Measurements from ENCODE around the gene PLCB4. TPM values are rescaled to one million over a fixed set of nuclear protein-coding genes. Genes with fewer than 3 reads are reported as not detected.

The PLCB4 gene
- total and polyA plus RNA-seq, 2 experiments from 2014 or later: 31.6 to 39.2 TPM

DNA sequence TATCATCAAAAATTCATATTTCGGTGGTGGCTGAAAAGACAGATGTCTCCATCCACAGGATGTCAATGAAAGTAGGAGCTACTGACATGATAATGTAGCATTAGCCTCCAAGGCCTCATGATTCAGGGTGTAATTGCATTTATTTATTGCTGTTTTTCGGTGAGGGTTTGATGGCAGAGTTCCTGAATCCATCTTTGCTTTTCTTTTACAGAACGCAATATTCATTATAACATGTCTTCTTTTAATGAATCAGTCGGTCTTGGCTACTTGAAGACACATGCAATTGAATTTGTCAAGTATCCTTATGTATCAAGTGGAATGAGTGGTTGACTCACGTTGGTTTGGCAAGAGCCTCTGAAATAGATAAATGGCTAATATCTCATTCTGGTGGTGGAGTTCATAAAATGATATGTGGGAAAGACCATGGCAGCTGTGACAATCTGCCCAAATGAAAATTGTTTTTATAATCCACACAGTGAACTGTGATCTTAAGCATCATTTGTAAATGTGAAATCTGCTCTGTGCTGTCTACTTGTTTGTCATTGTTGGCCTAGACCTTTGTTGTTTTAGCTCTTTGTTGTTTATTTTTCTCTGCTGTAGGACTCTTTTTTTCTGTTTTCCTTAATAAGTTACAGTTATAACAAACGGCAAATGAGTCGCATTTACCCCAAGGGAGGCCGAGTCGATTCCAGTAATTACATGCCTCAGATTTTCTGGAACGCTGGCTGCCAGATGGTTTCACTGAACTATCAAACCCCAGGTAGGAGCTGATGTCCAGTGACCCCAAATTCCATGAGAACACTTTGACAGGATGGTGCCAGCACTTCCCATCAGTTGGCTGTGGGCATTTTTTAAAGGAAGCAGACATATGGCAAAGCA is 339.8 kb downstream of the PLCB4 start:
- H3K27ac ChIP-seq: no peak overlapping the region
- DNase-seq (ENCODE audit: low read depth in 1 of 2, low spot score in 1 of 2): peak in 1 of 2 donors; percentile 48

DNA sequence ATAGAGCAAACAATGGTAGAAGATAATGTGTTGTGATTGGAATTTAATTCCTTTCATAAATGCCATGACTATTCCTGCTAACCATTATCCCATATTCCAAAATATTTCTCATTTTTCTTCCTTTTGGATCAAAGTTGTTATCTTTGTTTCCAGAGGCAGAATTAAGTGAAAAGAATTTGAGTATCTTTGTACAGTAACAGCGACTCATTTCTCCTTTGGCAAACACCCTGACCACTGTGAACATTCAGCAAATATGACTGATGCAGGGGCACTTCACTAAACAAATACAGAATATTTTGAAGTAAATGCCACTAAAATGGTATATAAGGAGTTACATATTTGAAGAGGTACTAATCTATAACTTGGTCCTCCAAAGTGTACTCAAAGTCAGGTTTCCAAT is 340.5 kb downstream of the PLCB4 start:
- Histone ChIP-seq H3K9me3 (ENCODE audit: low read depth) (no peaks in the 10 kb centered on the region), H3K27me3 (no peaks in the 10 kb centered on the region), H3K27ac (no peak overlapping the region), H3K4me3 (no peak overlapping the region), H3K4me1 (ENCODE audit: low read depth) (peaks cover 5% of the 10 kb centered on the region), H3K36me3 (peaks cover 20% of the 10 kb centered on the region)
- TF ChIP-seq, protein P1, sequence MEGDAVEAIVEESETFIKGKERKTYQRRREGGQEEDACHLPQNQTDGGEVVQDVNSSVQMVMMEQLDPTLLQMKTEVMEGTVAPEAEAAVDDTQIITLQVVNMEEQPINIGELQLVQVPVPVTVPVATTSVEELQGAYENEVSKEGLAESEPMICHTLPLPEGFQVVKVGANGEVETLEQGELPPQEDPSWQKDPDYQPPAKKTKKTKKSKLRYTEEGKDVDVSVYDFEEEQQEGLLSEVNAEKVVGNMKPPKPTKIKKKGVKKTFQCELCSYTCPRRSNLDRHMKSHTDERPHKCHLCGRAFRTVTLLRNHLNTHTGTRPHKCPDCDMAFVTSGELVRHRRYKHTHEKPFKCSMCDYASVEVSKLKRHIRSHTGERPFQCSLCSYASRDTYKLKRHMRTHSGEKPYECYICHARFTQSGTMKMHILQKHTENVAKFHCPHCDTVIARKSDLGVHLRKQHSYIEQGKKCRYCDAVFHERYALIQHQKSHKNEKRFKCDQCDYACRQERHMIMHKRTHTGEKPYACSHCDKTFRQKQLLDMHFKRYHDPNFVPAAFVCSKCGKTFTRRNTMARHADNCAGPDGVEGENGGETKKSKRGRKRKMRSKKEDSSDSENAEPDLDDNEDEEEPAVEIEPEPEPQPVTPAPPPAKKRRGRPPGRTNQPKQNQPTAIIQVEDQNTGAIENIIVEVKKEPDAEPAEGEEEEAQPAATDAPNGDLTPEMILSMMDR (IDR thresholded peaks at IDR 0.05; ENCODE audit: low read depth, low read length): no peak
- DNase-seq (ENCODE audit: low read depth in 1 of 2, low spot score in 1 of 2): peak in 1 of 2 donors; percentile 10

More for the DNA sequence above, 339.8 kb downstream of the PLCB4 start:
- H3K9me3 ChIP-seq (ENCODE audit: low read depth): no peaks in the 10 kb centered on the region
- peaks cover 5% of the 10 kb centered on the region for H3K4me1 ChIP-seq (ENCODE audit: low read depth)
- H3K4me3 ChIP-seq: no peak overlapping the region
- H3K27me3 ChIP-seq: no peaks in the 10 kb centered on the region
- TF ChIP-seq, protein P1 (IDR thresholded peaks at IDR 0.05; ENCODE audit: low read depth, low read length): no peak
- H3K36me3 ChIP-seq: peaks cover 20% of the 10 kb centered on the region

GRCh38 chr20:9409981-9410380 is 341.1 kb downstream of the PLCB4 start:
- H3K27ac ChIP-seq: no peak overlapping the region
- H3K9me3 ChIP-seq (ENCODE audit: low read depth): no peaks in the 10 kb centered on the region

GRCh38 chr20:9411833-9412232 is 342.9 kb downstream of the PLCB4 start:
- peaks cover 20% of the 10 kb centered on the region for H3K36me3 ChIP-seq
- peaks cover 5% of the 10 kb centered on the region for H3K4me1 ChIP-seq (ENCODE audit: low read depth)
- H3K27me3 ChIP-seq: no peaks in the 10 kb centered on the region
- H3K9me3 ChIP-seq (ENCODE audit: low read depth): no peaks in the 10 kb centered on the region
- TF ChIP-seq, protein P1 (IDR thresholded peaks at IDR 0.05; ENCODE audit: low read depth, low read length): no peak
- DNase-seq (ENCODE audit: low read depth in 1 of 2, low spot score in 1 of 2): no peak
- H3K27ac ChIP-seq: no peak overlapping the region
- H3K4me3 ChIP-seq: no peak overlapping the region

More at GRCh38 chr20:9409981-9410380, 341.1 kb downstream of the PLCB4 start:
- no peaks in the 10 kb centered on the region for H3K27me3 ChIP-seq
- TF ChIP-seq, protein P1 (IDR thresholded peaks at IDR 0.05; ENCODE audit: low read depth, low read length): no peak
- H3K4me3 ChIP-seq: no peak overlapping the region
- H3K36me3 ChIP-seq: peaks cover 20% of the 10 kb centered on the region
- peaks cover 5% of the 10 kb centered on the region for H3K4me1 ChIP-seq (ENCODE audit: low read depth)
- DNase-seq (ENCODE audit: low read depth in 1 of 2, low spot score in 1 of 2): peak in 1 of 2 donors; percentile 39

DNA sequence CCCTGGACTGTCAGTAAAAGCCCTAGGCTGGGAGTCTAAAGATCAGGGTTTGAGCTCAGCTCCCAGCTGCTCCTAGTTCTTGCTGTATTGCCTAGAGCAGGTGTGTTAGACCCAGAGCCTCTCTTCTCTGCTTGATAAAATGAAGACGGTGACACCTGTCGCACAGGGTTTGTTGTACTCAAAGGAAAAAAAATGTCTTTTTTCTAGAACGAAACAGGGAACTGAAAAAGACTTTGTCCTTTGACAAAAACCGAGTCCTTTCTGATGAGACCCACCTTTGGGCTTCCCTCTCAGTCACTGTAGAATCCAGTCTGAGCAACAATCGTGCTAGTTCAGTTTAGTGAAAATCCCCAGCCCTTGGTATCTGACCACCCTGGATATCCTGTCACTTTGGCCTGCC is 343.4 kb downstream of the PLCB4 start:
- peaks cover 20% of the 10 kb centered on the region for H3K36me3 ChIP-seq
- DNase-seq (ENCODE audit: low read depth in 1 of 2, low spot score in 1 of 2): no peak
- peaks cover 5% of the 10 kb centered on the region for H3K4me1 ChIP-seq (ENCODE audit: low read depth)
- no peaks in the 10 kb centered on the region for H3K9me3 ChIP-seq (ENCODE audit: low read depth)
- TF ChIP-seq, protein P1 (IDR thresholded peaks at IDR 0.05; ENCODE audit: low read depth, low read length): no peak
- no peaks in the 10 kb centered on the region for H3K27me3 ChIP-seq
- no peak overlapping the region for H3K27ac ChIP-seq
- no peak overlapping the region for H3K4me3 ChIP-seq

Measured in cardiac muscle cell (in vitro differentiated cells and primary cell).